AML-193 (cell line): Measurements from ENCODE around the gene LEP.
"Not testable (repeated sequence)": the region's sequence is repeated elsewhere in the genome, so short reads cannot be mapped to it uniquely, and the experiment has no call there.

Experiments used
- DNase-seq, 2 experiments: peaks; one replicate each; lab custom pipeline; 2025; lab: John Stamatoyannopoulos, UW

Gene LEP

GRCh38 chr7:128210590-128211570 lies 30.2 kb upstream of the LEP start:
- no peak for DNase-seq

GRCh38 chr7:128211626-128212025 lies 29.5 kb upstream of the LEP start:
- DNase-seq: no peak

- no peak for DNase-seq
These were observed 26.6 kb upstream of the LEP start for GRCh38 chr7:128214463-128214862.

DNA sequence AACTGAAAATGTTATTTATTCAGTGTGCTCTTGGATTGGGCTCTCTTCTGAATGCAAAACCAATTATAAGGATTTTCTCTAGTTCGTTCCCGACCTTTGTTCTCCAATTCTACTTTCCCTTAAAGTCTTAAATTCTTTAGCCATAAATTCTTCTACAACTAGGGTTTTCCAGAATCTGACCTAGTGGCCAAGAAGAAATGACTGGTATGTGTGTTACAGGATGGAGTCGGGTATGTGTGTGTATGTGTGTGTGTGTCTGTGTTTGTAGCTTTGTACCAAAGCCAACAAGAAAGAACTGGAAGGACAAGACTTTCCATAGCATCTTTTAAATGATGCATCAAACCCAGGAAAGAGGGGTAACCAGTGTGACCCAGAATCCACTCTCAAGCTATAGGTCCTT lies 25.8 kb upstream of the LEP start:
- no peak for DNase-seq

GRCh38 chr7:128215739-128216138 lies 25.3 kb upstream of the LEP start:
- no peak for DNase-seq

DNA sequence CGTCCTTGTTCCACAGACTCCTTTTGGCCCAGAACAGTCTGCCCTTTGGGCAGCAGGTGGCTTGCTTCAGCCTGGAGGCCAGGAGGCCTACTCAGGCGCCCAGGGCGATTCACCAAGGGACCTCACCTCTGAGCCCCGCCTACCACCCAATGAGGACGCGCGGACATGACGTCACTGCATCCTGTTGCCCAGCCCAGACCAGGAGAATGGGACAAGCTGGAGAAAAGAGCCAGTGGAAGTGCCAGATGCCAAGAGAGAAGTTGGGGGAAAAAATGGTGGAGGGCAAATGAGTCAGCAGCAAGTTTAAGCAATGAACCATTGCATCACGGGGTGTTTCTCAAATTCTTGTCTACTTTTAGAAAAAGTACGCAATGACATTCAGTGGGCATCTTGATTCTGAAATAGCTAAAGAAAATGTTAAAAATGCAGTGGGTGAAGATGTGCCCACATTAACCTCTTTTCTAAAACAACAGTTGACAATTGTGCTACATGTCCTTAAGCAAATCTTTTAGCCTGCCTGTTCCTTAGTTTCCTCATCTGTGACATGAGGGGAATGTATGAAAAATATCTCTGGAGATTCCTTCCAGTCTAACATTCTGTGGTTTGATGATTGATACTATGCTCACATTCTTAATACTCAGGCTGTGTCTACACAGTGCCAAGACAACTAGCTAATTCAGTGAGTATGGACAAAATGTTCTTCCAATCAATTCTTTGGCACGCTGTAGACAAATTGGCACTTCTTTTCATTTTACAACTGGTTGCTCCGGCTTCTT lies 23.9 kb upstream of the LEP start:
- DNase-seq: peak; percentile 87 to 89

- no peak for DNase-seq
These were observed 23.0 kb upstream of the LEP start for GRCh38 chr7:128217967-128218652.

DNA sequence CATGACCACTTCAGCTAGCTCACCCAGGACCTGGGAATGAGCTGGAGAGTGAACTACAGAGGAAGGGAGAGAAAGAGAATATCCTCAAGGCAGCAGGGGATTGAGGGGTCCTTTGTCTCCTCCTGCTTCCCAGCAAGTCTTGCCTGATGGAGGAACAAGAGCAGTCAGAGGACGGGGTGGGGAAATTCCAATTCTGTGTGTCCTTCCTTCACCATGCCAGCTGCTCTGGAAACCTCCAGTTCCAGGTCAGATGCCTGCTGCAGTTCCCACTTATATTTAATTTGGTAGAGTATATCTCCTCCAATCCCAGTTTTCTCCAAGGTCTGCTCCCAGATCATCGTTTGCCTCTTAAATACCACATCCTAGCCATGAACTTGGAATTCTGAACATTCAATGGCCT lies 21.4 kb upstream of the LEP start:
- DNase-seq: no peak

GRCh38 chr7:128221929-128222403 lies 19.1 kb upstream of the LEP start:
- DNase-seq: peak; percentile 33 to 40

GRCh38 chr7:128226132-128226980 lies 14.7 kb upstream of the LEP start:
- DNase-seq: no peak

GRCh38 chr7:128227271-128227670 lies 13.8 kb upstream of the LEP start:
- no peak for DNase-seq

GRCh38 chr7:128231021-128231420 lies 10.1 kb upstream of the LEP start:
- no peak for DNase-seq

- DNase-seq: no peak
These were observed 9.4 kb upstream of the LEP start for GRCh38 chr7:128231677-128232076.

DNA sequence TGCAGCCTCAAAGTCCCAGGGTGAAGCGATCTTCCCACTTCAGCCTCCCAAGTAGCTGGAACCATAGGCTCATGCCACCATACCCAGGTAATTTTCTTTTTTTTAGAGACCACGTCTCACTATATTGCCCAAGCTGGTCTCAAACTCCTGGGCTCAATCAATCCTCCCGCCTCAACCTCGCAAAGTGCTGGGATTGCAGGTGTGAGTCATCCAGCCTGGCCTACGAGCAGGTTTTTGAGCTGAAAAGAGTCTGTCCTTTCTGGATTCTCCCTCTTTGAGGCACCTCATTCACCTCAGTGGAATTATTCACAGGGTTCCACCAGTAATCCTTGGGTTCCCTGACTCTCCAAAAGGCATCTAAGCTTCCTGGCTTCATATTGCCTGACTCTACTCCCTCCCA lies 7.6 kb upstream of the LEP start:
- no peak for DNase-seq

DNA sequence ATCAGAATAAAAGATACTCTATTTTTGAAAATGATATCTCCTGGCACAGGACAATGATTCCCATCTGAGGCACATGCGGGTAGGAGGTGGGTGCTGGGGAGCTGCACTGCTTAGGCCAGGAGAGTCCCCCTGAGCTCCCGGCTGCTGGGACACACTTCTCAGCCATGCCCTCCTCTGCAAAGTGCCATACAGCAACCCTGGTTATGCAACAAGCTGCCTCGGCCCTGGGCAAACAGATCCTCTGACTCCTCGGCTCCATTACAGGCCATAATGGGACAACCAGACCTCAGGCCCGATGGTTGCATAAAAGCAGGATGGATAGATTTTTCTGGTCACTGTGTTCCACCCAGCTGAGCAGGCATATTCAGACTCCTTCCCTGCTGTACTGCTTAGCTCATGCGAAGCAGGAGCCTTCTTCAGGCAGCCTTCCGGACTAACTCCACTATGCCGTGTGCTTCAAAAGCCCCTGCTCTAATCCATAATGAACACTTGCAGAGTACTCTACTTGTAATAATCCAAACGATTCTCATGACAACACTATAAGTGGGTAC lies 6.5 kb upstream of the LEP start:
- DNase-seq: no peak

DNA sequence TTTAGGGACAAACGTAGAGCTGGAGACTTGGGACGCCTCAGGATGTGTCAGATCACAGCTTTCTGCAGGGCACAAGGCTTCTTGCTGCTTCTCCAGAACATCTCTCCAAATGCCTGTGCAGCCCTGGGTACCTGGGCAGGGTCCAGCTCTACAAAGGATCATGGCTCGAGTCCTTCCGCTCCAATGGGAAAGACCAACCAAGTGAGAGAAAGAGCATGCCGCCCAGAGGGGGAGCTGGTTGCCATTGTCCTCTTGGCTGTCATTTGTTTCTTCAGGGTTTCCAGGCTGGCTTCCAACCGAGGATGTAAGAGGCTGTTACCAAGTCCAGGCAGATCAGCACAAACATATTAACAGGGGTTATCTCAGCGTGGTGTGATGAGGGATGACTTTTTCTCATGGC lies 5.6 kb upstream of the LEP start:
- no peak for DNase-seq

DNA sequence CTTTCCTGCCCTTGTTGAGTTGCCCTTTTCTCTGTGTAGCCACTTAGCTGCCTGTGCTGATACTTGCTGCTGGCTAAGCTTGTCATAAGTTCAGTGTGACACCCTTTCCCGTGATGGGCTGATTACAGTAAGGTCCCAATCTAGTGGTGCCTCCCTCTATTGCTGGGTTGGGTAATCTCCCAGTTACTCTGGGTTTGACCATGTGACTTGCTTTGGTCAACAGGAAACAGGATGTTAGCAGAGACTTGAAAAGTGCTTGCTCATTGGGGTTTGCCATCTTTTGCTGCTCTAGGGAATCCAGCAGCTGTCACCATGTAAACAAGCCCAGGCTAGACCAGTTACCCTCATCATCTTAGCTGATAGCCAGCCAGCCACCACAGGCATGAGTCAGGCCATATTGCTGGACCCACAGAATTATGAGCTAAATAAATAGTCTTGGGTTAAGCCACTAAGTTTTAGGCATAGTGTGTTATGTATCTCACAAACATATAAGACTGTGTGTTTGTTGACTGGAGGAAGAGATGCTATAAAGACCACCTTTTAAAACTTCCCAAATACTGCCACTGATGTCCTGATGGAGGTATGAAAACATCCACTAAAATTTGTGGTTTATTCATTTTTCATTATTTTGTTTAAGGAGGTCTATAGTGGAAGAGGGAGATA lies 4.0 kb upstream of the LEP start:
- peak; percentile 97 for DNase-seq

- DNase-seq: not testable (repeated sequence)
These were observed 1.9 kb upstream of the LEP start for GRCh38 chr7:128239146-128239545.

DNA sequence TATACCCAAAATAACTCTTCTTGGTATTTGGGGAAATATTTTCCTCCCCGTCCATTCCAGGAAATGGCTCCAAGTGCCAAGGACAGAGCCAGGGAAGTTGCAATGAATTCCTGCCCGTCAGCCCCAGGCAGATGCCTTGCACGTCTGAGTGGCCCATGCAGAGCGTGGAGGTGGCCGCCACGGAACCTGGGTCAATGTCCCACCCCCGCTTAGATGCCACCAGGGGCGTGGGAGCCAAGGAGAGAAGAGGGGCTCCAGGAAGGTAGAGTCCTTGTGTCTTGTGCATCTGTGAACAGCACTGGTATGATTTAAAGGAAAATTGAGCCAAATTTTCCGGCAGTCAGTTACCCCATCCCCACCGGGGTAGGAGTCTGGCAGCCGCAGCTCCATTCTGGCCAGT lies 1.6 kb downstream of the LEP start:
- DNase-seq: no peak

- DNase-seq: no peak
These were observed 2.2 kb downstream of the LEP start for GRCh38 chr7:128243273-128243672.

GRCh38 chr7:128244861-128245260 lies 3.8 kb downstream of the LEP start:
- no peak for DNase-seq
